Endometrium (tissue), 2 donors: ENCODE measurements around the gene MYF6.
"Not testable (repeated sequence)": the region's sequence is repeated elsewhere in the genome, so short reads cannot be mapped to it uniquely, and the experiment has no call there.

Experiments
- FAIRE-seq: peaks from 2 replicates; lab custom pipeline; 2012; peaks lifted over from hg19 to GRCh38; lab: Jason Lieb, UNC
- donor health status: control.
- donor health status: control.

The MYF6 gene

GRCh38 chr12:80707126-80707829, at the start of gene MYF6:
TSS of gene MYF6 (plus strand) at chr12:80707634. CDS start at chr12:80707720, 86 bp downstream.
- FAIRE-seq = no peak

GRCh38 chr12:80659512-80660063, 47.8 kb upstream of the MYF6 start:
- no peak for FAIRE-seq

- no peak for FAIRE-seq
Measured at GRCh38 chr12:80662586-80662985, 44.8 kb upstream of the MYF6 start.

GRCh38 chr12:80670214-80670613, 37.2 kb upstream of the MYF6 start:
- no peak for FAIRE-seq

- not testable (repeated sequence) for FAIRE-seq
Measured at GRCh38 chr12:80676042-80676636, 31.3 kb upstream of the MYF6 start.

GRCh38 chr12:80676856-80677255, 30.6 kb upstream of the MYF6 start:
- no peak for FAIRE-seq

GRCh38 chr12:80677994-80678393, 29.4 kb upstream of the MYF6 start:
- no peak for FAIRE-seq

- no peak for FAIRE-seq
Measured at GRCh38 chr12:80679346-80680131, 27.9 kb upstream of the MYF6 start.

GRCh38 chr12:80681287-80681686, 26.1 kb upstream of the MYF6 start:
- FAIRE-seq = no peak

GRCh38 chr12:80681786-80682185, 25.6 kb upstream of the MYF6 start:
- FAIRE-seq = no peak

- no peak for FAIRE-seq
Measured at GRCh38 chr12:80684077-80684495, 23.3 kb upstream of the MYF6 start.

- FAIRE-seq = no peak
Measured at GRCh38 chr12:80690090-80690489, 17.3 kb upstream of the MYF6 start.

GRCh38 chr12:80690513-80690912, 16.9 kb upstream of the MYF6 start:
- FAIRE-seq = no peak

GRCh38 chr12:80692114-80692513, 15.3 kb upstream of the MYF6 start:
- no peak for FAIRE-seq

- no peak for FAIRE-seq
Measured at GRCh38 chr12:80697270-80697887, 10.1 kb upstream of the MYF6 start.

- FAIRE-seq = no peak
Measured at GRCh38 chr12:80698256-80698655, 9.2 kb upstream of the MYF6 start.

GRCh38 chr12:80698847-80699542, 8.4 kb upstream of the MYF6 start:
- FAIRE-seq = no peak

GRCh38 chr12:80700327-80700726, 7.1 kb upstream of the MYF6 start:
- FAIRE-seq = no peak

GRCh38 chr12:80701388-80701787, 6.0 kb upstream of the MYF6 start:
- no peak for FAIRE-seq

GRCh38 chr12:80702889-80703805, 4.3 kb upstream of the MYF6 start:
- no peak for FAIRE-seq

- FAIRE-seq = peak; percentile 80
Measured at GRCh38 chr12:80704420-80704819, 3.0 kb upstream of the MYF6 start.
